HUES48 (cell line): ENCODE measurements around the gene FADD.

Experiments
- H3K27ac ChIP-seq: one replicate; pipeline ENCODE4 v1.7.0; 2013; ENCODE audit warnings: low read depth, low read length, inconsistent platforms
- H3K27me3 ChIP-seq: 2 replicates; pipeline ENCODE4 v1.6.1; 2013; ENCODE audit warnings: mild to moderate bottlenecking, low read length; ENCODE audit not compliant: control insufficient read depth, insufficient read depth
- H3K36me3 ChIP-seq: 2 replicates; pipeline ENCODE4 v1.6.1; 2013; ENCODE audit warnings: low read length; ENCODE audit not compliant: control insufficient read depth, insufficient read depth
- H3K4me1 ChIP-seq: 2 replicates; pipeline ENCODE4 v1.6.1; 2013; ENCODE audit warnings: mild to moderate bottlenecking, low read length; ENCODE audit not compliant: control insufficient read depth, insufficient read depth
- H3K4me3 ChIP-seq: 2 replicates; pipeline ENCODE4 v1.5.1; 2013; ENCODE audit warnings: mild to moderate bottlenecking, low read depth, low read length
- H3K9ac ChIP-seq: 2 replicates; pipeline ENCODE4 v1.6.1; 2013; ENCODE audit warnings: mild to moderate bottlenecking, low read depth, low read length, moderate library complexity
- H3K9me3 ChIP-seq: 2 replicates; pipeline ENCODE4 v1.6.1; 2013; ENCODE audit warnings: low read length; ENCODE audit not compliant: control insufficient read depth, insufficient read depth

The FADD gene

GRCh38 chr11:70255477-70256116 lies 52.5 kb downstream of the FADD start:
- no peak overlapping the region for H3K4me3 ChIP-seq
- no peaks in the 10 kb centered on the region for H3K4me1 ChIP-seq
- H3K27me3 ChIP-seq, result no peaks in the 10 kb centered on the region

More at GRCh38 chr11:70255477-70256116, 52.5 kb downstream of the FADD start:
- Histone ChIP-seq H3K27ac (no peak overlapping the region), H3K9ac (no peak overlapping the region), H3K9me3 (no peaks in the 10 kb centered on the region), H3K36me3 (no peaks in the 10 kb centered on the region)
